ENCODE measurements around the gene C19orf81.

DNA sequence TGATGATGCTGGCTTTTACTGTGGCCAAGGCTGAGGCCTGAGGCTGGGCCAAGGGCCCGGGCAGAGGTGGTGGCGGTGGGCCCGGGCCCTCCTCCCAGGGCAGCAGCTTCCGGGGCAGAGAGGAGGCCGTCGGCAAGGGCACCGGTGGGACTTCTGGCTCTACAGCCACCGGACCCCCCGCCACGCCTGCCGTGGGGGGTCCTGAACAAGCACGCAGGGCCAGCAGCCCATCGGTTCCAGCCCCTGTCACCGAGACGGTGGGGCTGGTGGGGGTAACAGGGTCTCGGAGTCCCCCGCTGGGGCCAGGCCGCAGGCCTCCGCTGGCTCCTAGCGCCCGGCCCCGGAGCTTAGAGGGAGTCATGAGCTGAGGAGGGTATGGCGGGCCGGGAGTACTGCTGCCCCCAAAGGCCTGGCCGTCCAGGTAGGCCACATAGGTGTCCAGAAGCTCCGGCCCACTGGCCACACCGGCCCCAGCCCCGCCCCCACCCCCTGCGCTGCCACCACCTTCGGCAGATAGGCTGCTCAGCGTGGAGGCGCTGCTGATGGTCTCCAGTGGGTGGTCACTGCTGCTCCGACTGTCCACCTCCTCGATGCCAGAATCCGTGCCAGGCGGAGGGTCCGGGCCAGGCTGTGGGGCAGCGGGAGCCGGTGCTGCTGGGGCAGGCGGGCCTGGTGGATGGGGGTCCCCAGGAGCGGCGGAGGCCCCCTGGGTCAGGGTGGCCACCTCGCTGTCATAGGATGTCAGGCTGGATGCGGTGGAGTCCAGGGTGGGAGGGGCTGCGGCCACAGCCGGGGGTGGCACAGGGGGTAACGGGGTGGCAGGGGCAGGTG, 17.3 kb downstream of the C19orf81 start:
- TF ChIP-seq ZNF432 (CRISPR knock-in tag; IDR thresholded peaks at IDR 0.05; ENCODE audit: borderline replicate concordance) (no peak), SMC3 (IDR thresholded peaks at IDR 0.05; ENCODE audit: low read length) (no peak), ZNF124 (CRISPR knock-in tag; IDR thresholded peaks at IDR 0.05) (no peak), NR3C1 (CRISPR knock-in tag; IDR thresholded peaks at IDR 0.05) (no peak), SIN3A (IDR thresholded peaks at IDR 0.05; ENCODE audit: borderline replicate concordance, low read depth, low read length) (no peak), MYC (CRISPR knock-in tag; IDR thresholded peaks at IDR 0.05; ENCODE audit: borderline replicate concordance) (no peak)
- TF ChIP-seq, protein P1, sequence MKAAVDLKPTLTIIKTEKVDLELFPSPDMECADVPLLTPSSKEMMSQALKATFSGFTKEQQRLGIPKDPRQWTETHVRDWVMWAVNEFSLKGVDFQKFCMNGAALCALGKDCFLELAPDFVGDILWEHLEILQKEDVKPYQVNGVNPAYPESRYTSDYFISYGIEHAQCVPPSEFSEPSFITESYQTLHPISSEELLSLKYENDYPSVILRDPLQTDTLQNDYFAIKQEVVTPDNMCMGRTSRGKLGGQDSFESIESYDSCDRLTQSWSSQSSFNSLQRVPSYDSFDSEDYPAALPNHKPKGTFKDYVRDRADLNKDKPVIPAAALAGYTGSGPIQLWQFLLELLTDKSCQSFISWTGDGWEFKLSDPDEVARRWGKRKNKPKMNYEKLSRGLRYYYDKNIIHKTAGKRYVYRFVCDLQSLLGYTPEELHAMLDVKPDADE (CRISPR knock-in tag; IDR thresholded peaks at IDR 0.05), result no peak
- TF ChIP-seq, protein P2, sequence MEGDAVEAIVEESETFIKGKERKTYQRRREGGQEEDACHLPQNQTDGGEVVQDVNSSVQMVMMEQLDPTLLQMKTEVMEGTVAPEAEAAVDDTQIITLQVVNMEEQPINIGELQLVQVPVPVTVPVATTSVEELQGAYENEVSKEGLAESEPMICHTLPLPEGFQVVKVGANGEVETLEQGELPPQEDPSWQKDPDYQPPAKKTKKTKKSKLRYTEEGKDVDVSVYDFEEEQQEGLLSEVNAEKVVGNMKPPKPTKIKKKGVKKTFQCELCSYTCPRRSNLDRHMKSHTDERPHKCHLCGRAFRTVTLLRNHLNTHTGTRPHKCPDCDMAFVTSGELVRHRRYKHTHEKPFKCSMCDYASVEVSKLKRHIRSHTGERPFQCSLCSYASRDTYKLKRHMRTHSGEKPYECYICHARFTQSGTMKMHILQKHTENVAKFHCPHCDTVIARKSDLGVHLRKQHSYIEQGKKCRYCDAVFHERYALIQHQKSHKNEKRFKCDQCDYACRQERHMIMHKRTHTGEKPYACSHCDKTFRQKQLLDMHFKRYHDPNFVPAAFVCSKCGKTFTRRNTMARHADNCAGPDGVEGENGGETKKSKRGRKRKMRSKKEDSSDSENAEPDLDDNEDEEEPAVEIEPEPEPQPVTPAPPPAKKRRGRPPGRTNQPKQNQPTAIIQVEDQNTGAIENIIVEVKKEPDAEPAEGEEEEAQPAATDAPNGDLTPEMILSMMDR (CRISPR knock-in tag; IDR thresholded peaks at IDR 0.05), result no peak
- TF ChIP-seq, protein P3, sequence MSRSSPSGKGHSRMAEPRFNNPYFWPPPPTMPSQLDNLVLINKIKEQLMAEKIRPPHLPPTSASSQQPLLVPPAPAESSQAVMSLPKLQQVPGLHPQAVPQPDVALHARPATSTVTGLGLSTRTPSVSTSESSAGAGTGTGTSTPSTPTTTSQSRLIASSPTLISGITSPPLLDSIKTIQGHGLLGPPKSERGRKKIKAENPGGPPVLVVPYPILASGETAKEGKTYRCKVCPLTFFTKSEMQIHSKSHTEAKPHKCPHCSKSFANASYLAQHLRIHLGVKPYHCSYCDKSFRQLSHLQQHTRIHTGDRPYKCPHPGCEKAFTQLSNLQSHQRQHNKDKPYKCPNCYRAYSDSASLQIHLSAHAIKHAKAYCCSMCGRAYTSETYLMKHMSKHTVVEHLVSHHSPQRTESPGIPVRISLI (CRISPR knock-in tag; IDR thresholded peaks at IDR 0.05; ENCODE audit: borderline replicate concordance), result no peak
- TF ChIP-seq, protein P4, sequence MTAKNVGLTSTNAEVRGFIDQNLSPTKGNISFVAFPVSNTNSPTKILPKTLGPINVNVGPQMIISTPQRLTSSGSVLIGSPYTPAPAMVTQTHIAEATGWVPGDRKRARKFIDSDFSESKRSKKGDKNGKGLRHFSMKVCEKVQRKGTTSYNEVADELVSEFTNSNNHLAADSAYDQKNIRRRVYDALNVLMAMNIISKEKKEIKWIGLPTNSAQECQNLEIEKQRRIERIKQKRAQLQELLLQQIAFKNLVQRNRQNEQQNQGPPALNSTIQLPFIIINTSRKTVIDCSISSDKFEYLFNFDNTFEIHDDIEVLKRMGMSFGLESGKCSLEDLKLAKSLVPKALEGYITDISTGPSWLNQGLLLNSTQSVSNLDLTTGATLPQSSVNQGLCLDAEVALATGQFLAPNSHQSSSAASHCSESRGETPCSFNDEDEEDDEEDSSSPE (CRISPR knock-in tag; IDR thresholded peaks at IDR 0.05), result no peak
- TF ChIP-seq, protein P5, sequence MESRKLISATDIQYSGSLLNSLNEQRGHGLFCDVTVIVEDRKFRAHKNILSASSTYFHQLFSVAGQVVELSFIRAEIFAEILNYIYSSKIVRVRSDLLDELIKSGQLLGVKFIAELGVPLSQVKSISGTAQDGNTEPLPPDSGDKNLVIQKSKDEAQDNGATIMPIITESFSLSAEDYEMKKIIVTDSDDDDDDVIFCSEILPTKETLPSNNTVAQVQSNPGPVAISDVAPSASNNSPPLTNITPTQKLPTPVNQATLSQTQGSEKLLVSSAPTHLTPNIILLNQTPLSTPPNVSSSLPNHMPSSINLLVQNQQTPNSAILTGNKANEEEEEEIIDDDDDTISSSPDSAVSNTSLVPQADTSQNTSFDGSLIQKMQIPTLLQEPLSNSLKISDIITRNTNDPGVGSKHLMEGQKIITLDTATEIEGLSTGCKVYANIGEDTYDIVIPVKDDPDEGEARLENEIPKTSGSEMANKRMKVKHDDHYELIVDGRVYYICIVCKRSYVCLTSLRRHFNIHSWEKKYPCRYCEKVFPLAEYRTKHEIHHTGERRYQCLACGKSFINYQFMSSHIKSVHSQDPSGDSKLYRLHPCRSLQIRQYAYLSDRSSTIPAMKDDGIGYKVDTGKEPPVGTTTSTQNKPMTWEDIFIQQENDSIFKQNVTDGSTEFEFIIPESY (CRISPR knock-in tag; IDR thresholded peaks at IDR 0.05), result no peak

Measured in HepG2 (cell line).